HT-29 (cell line): ENCODE results near the gene BAZ2B. TPM values are rescaled to one million over a fixed set of nuclear protein-coding genes. Genes with fewer than 3 reads are reported as not detected.

Source experiments
- DNase-seq: peaks from one replicate; pipeline ENCODE4 v3.0.0-alpha.2; 2015; ENCODE audit warnings: low spot score
- total RNA-seq: library from RNA; depleted of rRNA; stranded (reverse); fragments of >200 nt; shearing (Covaris generic); gene quantifications from 2 replicates; pipeline ENCODE4 v1.2.3, GENCODE V29; 2014

Gene BAZ2B
- total RNA-seq, 1 experiment from 2014 or later, result 25.2 TPM

DNA sequence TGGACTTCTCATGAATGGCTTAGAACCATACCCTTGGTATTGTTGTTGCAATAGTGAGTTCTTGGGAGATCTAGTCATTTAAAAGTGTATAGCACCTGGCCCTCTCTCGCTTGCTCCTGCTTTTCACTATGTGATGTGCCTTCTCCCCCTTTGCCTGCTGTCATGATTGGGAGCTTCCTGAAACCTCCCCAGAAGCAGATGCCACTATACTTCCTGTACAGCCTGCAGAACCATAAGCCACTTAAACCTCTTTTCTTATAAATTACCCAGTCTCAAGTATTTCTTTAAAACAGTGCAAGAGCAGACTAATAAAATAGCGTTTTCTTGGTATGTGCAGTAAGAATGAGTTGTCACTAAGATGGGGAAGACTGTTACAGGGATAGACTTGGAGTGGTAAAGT, 31.6 kb downstream of the BAZ2B start:
- DNase-seq, result no peak

- no peak for DNase-seq
Measured at GRCh38 chr2:159573846-159574606, 42.3 kb downstream of the BAZ2B start.

DNA sequence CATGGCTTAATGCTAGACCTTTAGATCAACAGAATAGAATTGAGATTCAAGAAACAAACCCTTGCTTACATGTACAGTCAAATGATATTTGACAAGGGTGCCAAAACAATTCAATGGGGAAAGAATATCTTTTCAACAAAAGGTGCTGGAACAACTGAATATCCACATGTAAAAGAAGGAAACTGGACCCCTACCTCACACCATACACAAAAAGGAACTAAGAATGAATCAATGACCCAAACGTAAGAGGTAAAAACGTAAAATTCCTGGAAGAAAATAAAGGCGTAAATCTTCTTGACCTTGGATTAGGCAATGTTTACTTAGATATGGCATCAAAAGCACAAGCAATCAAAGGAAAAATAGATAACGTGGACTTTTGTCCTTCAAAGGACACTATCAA, 43.1 kb downstream of the BAZ2B start:
- no peak for DNase-seq

DNA sequence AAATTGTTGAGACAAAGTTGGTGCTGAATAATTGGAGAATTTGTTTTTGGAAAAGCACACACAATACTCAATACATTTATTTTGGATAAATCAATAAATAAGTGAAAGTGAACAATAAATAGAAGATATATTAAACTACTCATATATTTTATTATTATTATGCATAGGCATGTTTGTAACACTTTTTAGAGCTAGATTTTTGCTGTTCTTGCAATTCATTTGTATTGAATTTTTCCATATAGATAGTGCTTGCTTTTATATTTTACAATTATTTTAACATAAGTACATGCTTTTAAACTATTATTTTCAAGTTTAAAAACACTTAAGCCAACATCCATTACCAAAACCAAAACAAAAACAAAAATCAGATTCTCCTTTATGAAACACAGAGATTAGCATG, 43.9 kb downstream of the BAZ2B start:
- DNase-seq, result no peak

DNA sequence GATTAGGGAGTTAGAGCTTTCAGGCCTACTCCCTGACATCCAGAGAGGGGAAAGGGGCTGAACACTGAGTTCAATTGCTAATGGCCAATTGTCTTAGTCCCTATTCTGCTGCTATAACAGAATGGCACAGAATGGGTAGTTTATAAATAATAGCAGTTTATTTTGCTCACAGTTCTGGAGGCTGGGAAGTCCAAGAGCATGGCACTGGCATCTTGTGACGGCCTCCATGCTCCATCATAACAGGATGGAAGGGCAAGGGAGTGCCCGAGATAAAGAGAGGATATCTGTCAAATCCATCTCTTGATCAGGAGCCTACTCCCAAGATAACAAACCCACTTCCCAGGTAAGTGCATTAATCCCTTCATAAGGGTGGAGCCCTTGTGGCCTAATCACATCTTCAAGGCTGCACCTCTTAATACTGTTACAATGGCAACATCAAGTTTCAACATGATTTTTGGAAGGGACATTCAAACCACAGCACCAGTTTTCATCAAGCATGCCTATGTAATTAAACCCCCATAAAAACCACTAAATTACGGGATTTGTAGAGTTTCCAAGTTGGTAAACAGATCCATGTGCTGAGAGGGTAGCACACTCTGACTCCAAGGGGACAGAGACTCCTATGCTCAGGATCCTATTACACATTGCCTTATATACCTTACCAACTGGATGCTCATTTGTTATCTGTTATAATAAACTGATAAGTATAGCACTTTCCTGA, 44.6 kb downstream of the BAZ2B start:
- no peak for DNase-seq

- DNase-seq, result no peak
Measured at GRCh38 chr2:159564081-159564480, 52.3 kb downstream of the BAZ2B start.

GRCh38 chr2:159562248-159562647, 54.1 kb downstream of the BAZ2B start:
- DNase-seq, result no peak

GRCh38 chr2:159561786-159562185, 54.6 kb downstream of the BAZ2B start:
- DNase-seq, result no peak

DNA sequence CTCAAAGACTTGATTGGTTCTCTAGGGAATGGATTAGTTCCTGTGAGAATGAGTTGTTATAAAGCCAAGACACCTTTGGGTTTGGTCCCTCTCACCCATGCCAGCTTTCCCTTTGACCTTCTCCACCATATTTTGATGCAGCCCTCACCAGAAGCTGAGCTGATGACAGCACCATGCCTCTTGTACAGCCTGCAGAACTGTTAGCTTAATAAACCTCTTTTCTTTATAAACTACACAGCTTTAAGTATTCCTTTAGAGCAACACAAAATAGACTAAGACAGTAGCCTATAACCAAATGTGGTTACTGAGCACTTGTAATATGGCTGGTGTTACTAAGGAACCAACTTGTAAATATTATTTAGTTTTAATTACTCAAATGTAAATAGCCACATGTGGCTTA, 55.1 kb downstream of the BAZ2B start:
- DNase-seq, result no peak

DNA sequence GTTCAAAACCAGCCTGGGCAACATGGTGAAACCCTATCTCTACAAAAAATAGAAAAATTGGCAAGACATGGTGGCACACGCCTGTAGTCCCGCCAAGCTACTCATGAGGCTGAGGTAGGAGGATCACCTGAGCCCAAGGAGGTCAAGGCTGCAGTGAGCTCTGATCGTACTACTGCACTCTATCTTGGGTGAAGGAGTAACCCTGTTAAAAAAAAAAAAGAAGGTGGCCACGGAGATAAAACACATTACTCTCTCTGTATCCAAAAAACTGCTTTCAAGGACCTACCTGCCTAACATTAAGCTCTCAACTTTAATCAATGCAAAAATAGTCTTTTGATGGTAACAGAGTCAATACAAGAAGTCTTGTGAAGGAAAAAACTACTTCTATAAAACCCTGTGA, 57.3 kb downstream of the BAZ2B start:
- no peak for DNase-seq

GRCh38 chr2:159558479-159558878, 57.9 kb downstream of the BAZ2B start:
- no peak for DNase-seq

DNA sequence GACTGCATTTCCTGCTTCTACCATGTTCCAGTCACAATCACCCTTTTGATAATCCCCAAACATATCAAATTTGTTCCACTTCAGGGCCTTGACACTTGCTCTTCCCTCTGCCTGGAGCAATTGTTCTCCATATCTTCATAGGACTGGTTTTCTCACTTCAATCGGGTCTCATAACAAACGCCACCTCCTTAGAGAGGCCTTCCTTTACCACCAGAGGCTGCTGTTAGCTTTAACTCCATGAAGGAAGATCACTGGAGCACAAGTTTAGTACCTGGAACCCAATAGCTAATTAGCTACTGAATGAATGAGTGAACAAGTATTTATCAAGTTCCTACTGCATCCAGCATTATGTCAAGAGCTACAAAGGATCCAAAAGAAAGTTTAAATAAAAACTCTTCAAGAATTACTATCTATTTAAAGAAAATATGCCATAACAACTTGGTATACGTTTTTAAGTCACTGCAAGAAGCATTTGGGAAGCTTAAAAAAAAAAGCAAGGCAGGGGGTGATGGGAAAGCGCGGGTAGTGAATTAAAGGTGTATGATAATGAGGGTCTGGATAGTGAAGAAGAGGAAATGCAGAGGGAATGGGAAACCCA, 58.8 kb downstream of the BAZ2B start:
- peak; percentile 67 for DNase-seq

DNA sequence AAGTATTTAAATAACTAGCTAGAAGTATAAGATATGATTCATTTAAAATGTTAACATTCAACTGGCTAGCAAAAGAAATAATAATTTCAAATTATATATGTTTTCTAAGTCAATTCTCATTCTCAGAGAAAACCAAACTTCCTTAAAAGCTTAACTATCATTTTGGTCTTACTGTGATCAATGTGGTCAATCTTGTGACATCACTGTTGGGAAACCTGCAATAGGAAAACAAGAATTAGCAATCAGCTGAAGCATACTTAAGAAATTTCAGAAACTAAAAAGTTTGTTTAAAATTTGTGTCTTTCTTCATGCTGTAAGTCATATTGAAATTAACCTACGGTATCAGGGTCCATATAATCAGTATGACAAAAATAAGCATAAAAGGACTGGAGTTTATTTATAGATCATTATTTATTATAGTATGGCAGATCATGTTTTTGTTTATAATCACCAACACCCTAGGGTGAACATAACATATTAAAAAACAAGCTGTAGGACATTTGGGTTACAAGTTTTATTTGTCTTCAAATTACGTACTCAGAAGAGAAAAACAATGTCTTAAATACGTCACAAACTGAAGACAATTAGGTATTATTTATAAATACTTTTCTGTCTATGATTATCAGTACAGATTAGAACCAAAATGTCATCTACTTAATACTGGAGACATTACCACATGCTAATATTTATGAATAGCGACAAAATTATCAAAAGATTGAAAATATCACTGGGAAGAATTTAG, 60.5 kb downstream of the BAZ2B start:
- DNase-seq, result no peak

GRCh38 chr2:159553727-159554126, 62.6 kb downstream of the BAZ2B start:
- no peak for DNase-seq

DNA sequence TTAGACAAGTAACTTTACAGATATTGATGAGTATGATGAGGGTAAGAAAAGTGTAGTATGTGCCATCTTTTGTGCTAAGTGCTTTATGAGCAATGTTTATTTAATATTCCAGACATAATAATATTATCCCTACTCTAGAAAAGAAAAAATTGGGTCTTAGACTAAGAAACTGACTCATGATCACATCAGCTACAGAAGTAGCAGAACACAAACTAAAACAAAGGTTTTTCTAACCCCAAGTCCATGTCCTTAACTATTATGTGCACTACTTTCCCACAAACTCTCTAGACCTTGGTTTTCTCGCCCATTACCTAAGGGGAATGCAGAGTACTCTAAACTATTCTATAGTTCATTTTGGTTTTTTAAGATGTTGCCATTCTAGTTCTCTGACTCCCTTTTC, 64.5 kb downstream of the BAZ2B start:
- DNase-seq, result no peak

GRCh38 chr2:159550231-159550630, 66.1 kb downstream of the BAZ2B start:
- no peak for DNase-seq

DNA sequence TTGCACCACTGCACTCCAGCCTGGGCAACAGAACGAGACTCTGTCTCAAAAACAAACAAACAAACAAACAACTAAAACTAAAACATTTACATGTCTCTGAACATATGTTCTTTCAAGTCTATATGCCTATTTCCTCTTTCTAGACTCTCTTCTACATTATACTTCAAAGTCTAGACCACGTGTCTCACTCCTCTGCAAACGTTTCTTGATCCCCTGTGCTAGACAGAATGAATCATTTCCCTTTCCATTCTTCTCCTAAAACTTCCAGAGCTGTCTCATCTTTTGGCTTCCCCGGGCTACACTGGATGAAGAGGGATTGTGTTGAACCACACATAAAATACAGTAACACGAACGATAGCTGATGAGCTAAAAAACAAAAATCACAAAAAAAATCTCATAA, 67.1 kb downstream of the BAZ2B start:
- no peak for DNase-seq

DNA sequence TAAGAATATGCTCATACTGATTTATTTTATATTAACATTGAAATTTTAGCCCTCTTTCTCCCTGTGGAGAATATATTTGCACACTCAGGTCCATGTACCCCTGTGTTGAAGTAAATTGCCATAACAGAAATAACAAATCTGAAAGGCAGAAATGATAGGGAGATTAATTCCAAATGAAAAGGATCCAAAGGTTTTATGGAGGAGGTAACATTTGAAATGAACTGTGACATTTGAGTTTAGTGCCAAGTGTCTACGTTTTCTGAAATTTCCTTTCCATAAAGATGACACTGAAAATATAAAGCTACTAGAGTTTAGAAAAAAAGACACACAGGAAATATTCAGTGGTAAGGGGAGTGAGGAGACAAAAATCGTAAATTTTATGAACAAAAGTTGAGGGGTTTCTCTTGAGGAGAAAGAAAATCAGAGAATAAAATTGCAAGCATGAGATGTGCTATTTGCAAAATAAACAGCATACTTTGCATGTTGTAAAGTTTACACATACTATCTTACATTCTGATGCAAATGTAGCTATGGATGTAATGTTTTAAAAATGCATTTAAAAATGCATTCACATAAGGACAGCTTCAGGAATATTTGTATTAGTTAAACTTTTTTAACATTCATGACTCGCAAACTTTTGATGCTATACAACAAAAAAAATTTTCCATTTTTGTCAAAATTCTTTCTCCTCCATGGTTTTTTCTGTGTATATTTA, 69.5 kb downstream of the BAZ2B start:
- no peak for DNase-seq

- DNase-seq, result no peak
Measured at GRCh38 chr2:159546039-159546438, 70.3 kb downstream of the BAZ2B start.

DNA sequence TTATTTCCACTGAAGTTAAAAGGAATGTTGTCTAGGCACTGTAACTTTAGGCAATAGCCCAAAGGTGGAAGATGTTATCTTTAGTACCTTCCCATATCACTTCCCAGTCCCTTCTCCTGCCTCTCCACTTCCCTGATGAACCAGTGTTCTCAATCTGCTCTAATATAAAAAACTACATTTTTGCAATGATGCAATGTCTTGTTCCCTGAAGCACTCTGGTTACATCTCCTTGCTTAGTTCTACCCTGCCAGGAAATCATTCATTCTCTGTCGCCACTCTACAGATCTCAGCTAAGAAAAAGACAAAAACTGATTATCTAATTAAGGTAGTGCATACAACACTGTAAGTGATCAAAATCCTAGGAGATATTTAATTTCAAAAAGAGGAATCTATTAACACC, 71.3 kb downstream of the BAZ2B start:
- no peak for DNase-seq

- no peak for DNase-seq
Measured at GRCh38 chr2:159542101-159542500, 74.2 kb downstream of the BAZ2B start.

GRCh38 chr2:159539701-159540100, 76.6 kb downstream of the BAZ2B start:
- no peak for DNase-seq
